AG04450 (cell line): ENCODE measurements around the gene CDK16. TPM values are rescaled to one million over a fixed set of nuclear protein-coding genes. Genes with fewer than 3 reads are reported as not detected.
A peak's percentile ranks its signal among the peaks of the same experiment; 100 is the strongest.

ENCODE experiments used
- CTCF ChIA-PET: fragments of 300-600, 350-600 bp; formaldehyde crosslinking; extraction: SDS; loops from one replicate; lab custom pipeline; 2022; ENCODE audit warnings: antibody characterized with exemption, inconsistent platforms; lab: Charles Lee
- POLR2A ChIA-PET: fragments of 350-600 bp; formaldehyde crosslinking; extraction: SDS; loops from one replicate; lab custom pipeline; 2021; ENCODE audit warnings: antibody characterized with exemption, inconsistent platforms; lab: Yijun Ruan, JAX
- DNase-seq: peaks from one replicate; pipeline ENCODE4 v3.0.0-alpha.2; 2011; ENCODE audit warnings: low read depth, low spot score
- H3K27ac ChIP-seq: one replicate; pipeline ENCODE4 v1.5.1; 2012; ENCODE audit warnings: low read depth, low read length, control low read depth
- H3K27me3 ChIP-seq: one replicate; pipeline ENCODE4 v1.6.0; 2012; ENCODE audit warnings: low read length; ENCODE audit not compliant: control insufficient read depth, insufficient read depth
- H3K4me3 ChIP-seq: 2 replicates; pipeline ENCODE4 v1.5.1; 2011; ENCODE audit warnings: mild to moderate bottlenecking, low read depth, low read length, control low read depth
- H3K9me3 ChIP-seq: 2 replicates; pipeline ENCODE4 v1.5.1; 2012; ENCODE audit warnings: low read length; ENCODE audit not compliant: control insufficient read depth, insufficient read depth
- polyA plus RNA-seq: library from polyadenylated mRNA; depleted of rRNA; stranded (reverse); fragments of >200 nt; gene quantifications from 2 replicates; pipeline ENCODE4 v1.2.3, GENCODE V29; 2011; rRNA removed
- TF ChIP-seq, protein P1 (sequence below): IDR thresholded peaks from 2 replicates; pipeline ENCODE4 v1.5.1; 2011; ENCODE audit warnings: low read depth, low read length, control low read depth, inconsistent platforms

The CDK16 gene
- polyA plus RNA-seq, 1 experiment = 89.9 TPM

- H3K4me3 ChIP-seq = no peak overlapping the region
- no peaks in the 10 kb centered on the region for H3K9me3 ChIP-seq
- peak; percentile 44 for DNase-seq
- TF ChIP-seq, protein P1, sequence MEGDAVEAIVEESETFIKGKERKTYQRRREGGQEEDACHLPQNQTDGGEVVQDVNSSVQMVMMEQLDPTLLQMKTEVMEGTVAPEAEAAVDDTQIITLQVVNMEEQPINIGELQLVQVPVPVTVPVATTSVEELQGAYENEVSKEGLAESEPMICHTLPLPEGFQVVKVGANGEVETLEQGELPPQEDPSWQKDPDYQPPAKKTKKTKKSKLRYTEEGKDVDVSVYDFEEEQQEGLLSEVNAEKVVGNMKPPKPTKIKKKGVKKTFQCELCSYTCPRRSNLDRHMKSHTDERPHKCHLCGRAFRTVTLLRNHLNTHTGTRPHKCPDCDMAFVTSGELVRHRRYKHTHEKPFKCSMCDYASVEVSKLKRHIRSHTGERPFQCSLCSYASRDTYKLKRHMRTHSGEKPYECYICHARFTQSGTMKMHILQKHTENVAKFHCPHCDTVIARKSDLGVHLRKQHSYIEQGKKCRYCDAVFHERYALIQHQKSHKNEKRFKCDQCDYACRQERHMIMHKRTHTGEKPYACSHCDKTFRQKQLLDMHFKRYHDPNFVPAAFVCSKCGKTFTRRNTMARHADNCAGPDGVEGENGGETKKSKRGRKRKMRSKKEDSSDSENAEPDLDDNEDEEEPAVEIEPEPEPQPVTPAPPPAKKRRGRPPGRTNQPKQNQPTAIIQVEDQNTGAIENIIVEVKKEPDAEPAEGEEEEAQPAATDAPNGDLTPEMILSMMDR = no peak
- no peaks in the 10 kb centered on the region for H3K27me3 ChIP-seq
- ChIA-PET POLR2A (interaction anchor here (0.6 kb wide), 1 partner anchor 235 kb away, joined by 4 read pairs; no protein-coding TSS in a partner anchor), CTCF (no interaction called here)
- peak overlapping the region; percentile 57 for H3K27ac ChIP-seq
These were observed 60.2 kb downstream of the CDK16 start for GRCh38 chrX:47278691-47279090.

Other genes with a start within 250 kb of the CDK16 start
- gene RGN, start 140.2 kb upstream of the CDK16 start, polyA plus RNA-seq = 1.7 and 2.1 TPM in 2 replicates
- gene NDUFB11, start 74.0 kb upstream of the CDK16 start, polyA plus RNA-seq = 51.1 and 56.5 TPM in 2 replicates
- 19.6 and 23.1 TPM in 2 replicates for gene RBM10, start 73.5 kb upstream of the CDK16 start, polyA plus RNA-seq
- gene UBA1, start 24.9 kb upstream of the CDK16 start, polyA plus RNA-seq = 196 and 241 TPM in 2 replicates
- gene USP11, start 14.3 kb downstream of the CDK16 start, polyA plus RNA-seq = 31.5 and 41.3 TPM in 2 replicates
- 0.07 and 0.10 TPM in 2 replicates for gene ZNF157, start 151.9 kb downstream of the CDK16 start, polyA plus RNA-seq